ENCODE results near the gene GRID1. TPM values are rescaled to one million over a fixed set of nuclear protein-coding genes. Genes with fewer than 3 reads are reported as not detected.
"Not testable (repeated sequence)": the region's sequence is repeated elsewhere in the genome, so short reads cannot be mapped to it uniquely, and the experiment has no call there.

The GRID1 gene
- total and polyA plus RNA-seq, 7 experiments from 2014 or later, result not detected

DNA sequence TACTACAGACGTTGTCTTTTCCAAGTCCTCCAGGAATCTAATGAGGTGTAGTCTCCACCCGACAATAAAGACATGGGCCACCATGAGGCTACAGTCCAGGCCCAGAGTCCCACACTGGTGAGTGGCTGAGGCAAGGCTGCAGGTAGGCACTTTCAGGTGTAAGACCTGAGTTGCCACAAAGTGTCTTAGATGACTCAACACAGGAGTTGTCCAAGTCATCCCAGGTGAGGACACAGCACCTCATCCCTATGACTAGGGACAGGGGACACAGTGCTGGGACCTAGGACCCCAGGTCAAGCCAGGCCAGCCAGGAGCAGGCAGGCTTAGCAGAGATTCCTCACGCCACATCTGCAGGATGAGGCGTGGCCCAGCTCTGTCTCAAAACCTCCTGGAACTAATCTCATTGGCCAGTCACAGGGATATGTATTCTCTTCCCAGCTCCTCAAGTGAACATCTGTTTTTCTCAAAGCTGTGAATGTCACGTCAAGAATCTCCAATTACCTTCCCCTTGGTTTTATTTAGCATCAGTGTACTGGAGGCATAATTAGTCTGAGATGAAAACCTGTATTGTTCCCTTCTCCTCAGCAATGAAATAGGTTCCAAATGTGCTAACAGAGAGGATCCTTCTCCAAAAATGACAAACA is 254.6 kb downstream of the GRID1 start:
- no peak overlapping the region for H3K27ac Mint-ChIP-seq
- intact Hi-C loops (cut with micrococcal nuclease), result no loop called here
- CTCF ChIA-PET, result no interaction called here

DNA sequence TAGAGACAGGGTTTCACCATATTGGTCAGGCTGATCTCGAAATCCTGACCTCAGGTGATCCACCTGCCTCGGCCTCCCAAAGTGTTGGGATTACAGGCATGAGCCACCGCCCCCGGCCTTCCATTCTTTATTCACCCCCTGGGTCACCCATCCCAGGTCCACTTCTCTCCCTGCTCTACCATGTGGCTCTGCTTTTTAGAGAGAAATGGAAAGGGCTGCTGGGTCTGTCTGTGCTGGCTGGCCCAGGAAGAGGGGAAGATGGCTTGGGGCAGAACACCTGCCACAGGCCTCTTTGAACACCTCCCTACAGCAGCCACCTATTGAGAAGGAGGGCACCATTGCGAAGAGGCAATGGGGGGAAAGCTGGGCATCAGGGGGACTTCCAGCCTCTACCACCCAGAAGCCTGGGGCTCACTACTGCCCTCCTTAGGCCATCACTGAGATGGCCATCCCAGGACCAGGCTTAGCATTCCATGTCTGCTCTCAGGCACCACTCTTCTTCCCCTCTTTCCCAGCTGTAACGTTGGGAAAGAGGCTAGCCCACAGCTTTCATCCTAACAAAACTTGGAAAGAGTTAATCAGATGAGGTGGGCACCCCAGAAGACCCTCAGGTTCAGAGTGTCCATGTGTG is 256.3 kb downstream of the GRID1 start:
- Histone ChIP-seq H3K27me3 (ENCODE audit: control insufficient read depth in 2 of 2, insufficient read depth in 2 of 2, low read length in 2 of 2) (no peaks in the 10 kb centered on the region), H3K36me3 (ENCODE audit: control insufficient read depth in 2 of 3, insufficient read depth in 3 of 3, low read length in 3 of 3) (no peaks in the 10 kb centered on the region), H3K4me3 (ENCODE audit: low read length) (no peak overlapping the region), H3K4me1 (ENCODE audit: control insufficient read depth in 2 of 2, insufficient read depth in 2 of 2, low read length in 2 of 2) (no peaks in the 10 kb centered on the region), H3K9me3 (ENCODE audit: control insufficient read depth in 2 of 3, low read length in 3 of 3) (no peaks in the 10 kb centered on the region), H3K27ac (ENCODE audit: low read depth, low read length) (no peak overlapping the region)
- H3K36me3 Mint-ChIP-seq, result no peaks in the 10 kb centered on the region
- no peaks in the 10 kb centered on the region for H3K4me1 Mint-ChIP-seq
- ChIA-PET POLR2A (no interaction called here), CTCF (no interaction called here)
- no peak for ATAC-seq
- H3K9me3 Mint-ChIP-seq, result no peaks in the 10 kb centered on the region
- H3K4me3 Mint-ChIP-seq, result no peak overlapping the region
- no peak overlapping the region for H3K27ac Mint-ChIP-seq
- H3K27me3 Mint-ChIP-seq, result peaks cover 0 to 14% (median 8%) of the 10 kb centered on the region in 5 donors
- intact Hi-C loops (cut with micrococcal nuclease), result no loop called here
- DNase-seq, result no peak

More for the DNA sequence above, 254.6 kb downstream of the GRID1 start:
- Histone ChIP-seq H3K36me3 (ENCODE audit: control insufficient read depth in 2 of 3, insufficient read depth in 3 of 3, low read length in 3 of 3) (no peaks in the 10 kb centered on the region), H3K9me3 (ENCODE audit: control insufficient read depth in 2 of 3, low read length in 3 of 3) (peaks cover 0 to 3% (median 0%) of the 10 kb centered on the region in 3 experiments), H3K4me1 (ENCODE audit: control insufficient read depth in 2 of 2, insufficient read depth in 2 of 2, low read length in 2 of 2) (no peaks in the 10 kb centered on the region), H3K27ac (ENCODE audit: low read depth, low read length) (no peak overlapping the region), H3K27me3 (ENCODE audit: control insufficient read depth in 2 of 2, insufficient read depth in 2 of 2, low read length in 2 of 2) (no peaks in the 10 kb centered on the region), H3K4me3 (ENCODE audit: low read length) (no peak overlapping the region)
- H3K27me3 Mint-ChIP-seq, result peaks cover 0 to 14% (median 8%) of the 10 kb centered on the region in 5 donors
- no peaks in the 10 kb centered on the region for H3K9me3 Mint-ChIP-seq
- no peaks in the 10 kb centered on the region for H3K36me3 Mint-ChIP-seq
- H3K4me1 Mint-ChIP-seq, result no peaks in the 10 kb centered on the region
- POLR2A ChIA-PET, result no interaction called here
- no peak overlapping the region for H3K4me3 Mint-ChIP-seq
- ATAC-seq (no peak), DNase-seq (no peak)

DNA sequence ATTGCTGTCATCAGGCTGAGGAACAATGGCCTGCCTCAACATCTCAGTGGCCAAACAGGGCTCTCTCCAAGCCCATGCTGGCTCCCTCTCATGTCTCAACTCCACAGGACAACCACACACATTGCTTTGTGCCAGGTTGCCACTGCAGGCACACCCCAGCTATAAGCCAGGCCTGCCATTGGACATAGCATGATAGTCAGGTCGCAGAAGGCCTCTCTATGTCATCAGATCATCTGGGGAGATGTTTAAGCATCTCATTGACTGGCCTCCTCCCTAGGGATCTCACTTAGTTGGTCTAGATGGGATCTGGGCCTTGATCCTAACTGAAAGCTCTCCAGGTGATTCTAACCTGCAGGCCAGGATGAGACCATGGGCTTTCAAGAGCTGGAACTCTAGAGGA is 257.2 kb downstream of the GRID1 start:
- POLR2A ChIA-PET, result no interaction called here

DNA sequence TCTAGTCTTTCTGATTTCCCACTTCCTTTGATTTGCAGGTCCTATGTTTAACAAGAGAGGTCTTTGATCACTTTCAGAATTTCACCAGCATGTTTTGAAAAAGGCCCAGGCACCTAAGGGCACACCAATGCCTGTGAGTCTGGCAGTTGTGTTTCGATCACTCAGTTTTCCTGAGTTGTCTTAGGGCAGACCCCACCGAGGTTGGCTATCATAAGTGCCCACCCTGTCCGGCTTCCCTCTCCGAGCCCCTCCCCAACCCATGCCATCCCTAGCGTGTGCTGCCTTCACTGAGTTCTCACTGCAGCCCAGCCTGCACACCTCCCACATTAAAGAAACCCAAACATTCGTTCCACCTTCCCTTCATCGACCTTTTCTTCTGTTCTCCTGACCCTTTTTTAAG is 257.9 kb downstream of the GRID1 start:
- no peak overlapping the region for H3K27ac Mint-ChIP-seq
- Histone ChIP-seq H3K4me1 (ENCODE audit: control insufficient read depth in 2 of 2, insufficient read depth in 2 of 2, low read length in 2 of 2) (no peaks in the 10 kb centered on the region), H3K4me3 (ENCODE audit: low read length) (no peak overlapping the region), H3K36me3 (ENCODE audit: control insufficient read depth in 2 of 3, insufficient read depth in 3 of 3, low read length in 3 of 3) (no peaks in the 10 kb centered on the region), H3K27ac (ENCODE audit: low read depth, low read length) (no peak overlapping the region), H3K27me3 (ENCODE audit: control insufficient read depth in 2 of 2, insufficient read depth in 2 of 2, low read length in 2 of 2) (no peaks in the 10 kb centered on the region), H3K9me3 (ENCODE audit: control insufficient read depth in 2 of 3, low read length in 3 of 3) (no peaks in the 10 kb centered on the region)
- intact Hi-C loops (cut with micrococcal nuclease), result no loop called here
- no peaks in the 10 kb centered on the region for H3K9me3 Mint-ChIP-seq
- ChIA-PET POLR2A (no interaction called here), CTCF (no interaction called here)
- H3K4me1 Mint-ChIP-seq, result peaks cover 0 to 1% (median 0%) of the 10 kb centered on the region in 7 donors
- DNase-seq (no peak), ATAC-seq (no peak)
- no peaks in the 10 kb centered on the region for H3K36me3 Mint-ChIP-seq
- no peak overlapping the region for H3K4me3 Mint-ChIP-seq
- H3K27me3 Mint-ChIP-seq, result peaks cover 0 to 8% (median 5%) of the 10 kb centered on the region in 5 donors

More for the DNA sequence above, 257.2 kb downstream of the GRID1 start:
- Histone ChIP-seq H3K27me3 (ENCODE audit: control insufficient read depth in 2 of 2, insufficient read depth in 2 of 2, low read length in 2 of 2) (no peaks in the 10 kb centered on the region), H3K27ac (ENCODE audit: low read depth, low read length) (no peak overlapping the region), H3K4me3 (ENCODE audit: low read length) (no peak overlapping the region), H3K4me1 (ENCODE audit: control insufficient read depth in 2 of 2, insufficient read depth in 2 of 2, low read length in 2 of 2) (no peaks in the 10 kb centered on the region), H3K36me3 (ENCODE audit: control insufficient read depth in 2 of 3, insufficient read depth in 3 of 3, low read length in 3 of 3) (no peaks in the 10 kb centered on the region), H3K9me3 (ENCODE audit: control insufficient read depth in 2 of 3, low read length in 3 of 3) (no peaks in the 10 kb centered on the region)
- intact Hi-C loops (cut with micrococcal nuclease), result no loop called here
- no peaks in the 10 kb centered on the region for H3K36me3 Mint-ChIP-seq
- H3K4me1 Mint-ChIP-seq, result no peaks in the 10 kb centered on the region
- no peak overlapping the region for H3K4me3 Mint-ChIP-seq
- CTCF ChIA-PET, result no interaction called here
- no peak overlapping the region for H3K27ac Mint-ChIP-seq
- ATAC-seq, result no peak
- peaks cover 0 to 8% (median 6%) of the 10 kb centered on the region in 5 donors for H3K27me3 Mint-ChIP-seq
- H3K9me3 Mint-ChIP-seq, result no peaks in the 10 kb centered on the region
- DNase-seq, result no peak

DNA sequence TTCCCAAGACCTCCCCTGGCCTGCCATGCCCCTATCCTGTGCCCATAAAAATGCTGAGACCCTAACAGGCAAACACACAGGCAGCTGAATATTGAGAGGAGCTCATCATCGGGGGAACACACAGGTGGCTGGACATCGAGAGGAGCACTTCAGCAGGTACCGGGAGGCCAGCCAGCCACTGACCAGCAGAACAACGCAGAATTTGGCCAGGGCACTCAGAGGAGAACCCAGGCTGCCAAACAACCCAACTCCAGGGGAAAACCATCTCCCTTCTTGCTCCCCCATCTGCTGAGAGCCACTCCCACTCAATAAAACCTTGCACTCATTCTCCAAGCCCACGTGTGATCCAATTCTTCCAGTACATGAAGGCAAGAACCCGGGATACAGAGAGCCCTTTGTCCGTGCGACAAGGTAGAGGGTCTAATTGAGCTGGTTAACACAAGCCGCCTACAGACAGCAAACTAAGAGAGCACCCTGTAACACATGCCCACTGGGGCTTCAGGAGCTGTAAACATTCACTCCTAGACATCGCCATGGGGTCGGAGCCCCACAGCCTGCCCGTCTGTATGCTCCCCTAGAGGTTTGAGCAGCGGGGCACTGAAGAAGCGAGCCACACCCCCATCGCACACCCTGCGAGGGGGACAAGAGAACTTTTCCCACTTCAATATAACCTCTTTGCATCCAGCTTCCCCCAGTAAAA is 258.8 kb downstream of the GRID1 start:
- POLR2A ChIA-PET; ATAC-seq; CTCF ChIA-PET; H3K36me3 ChIP-seq (ENCODE audit: control insufficient read depth in 2 of 3, insufficient read depth in 3 of 3, low read length in 3 of 3); DNase-seq; H3K4me3 Mint-ChIP-seq; H3K4me3 ChIP-seq (ENCODE audit: low read length); H3K27me3 Mint-ChIP-seq; intact Hi-C loops (cut with micrococcal nuclease); H3K36me3 Mint-ChIP-seq; H3K27ac ChIP-seq (ENCODE audit: low read depth, low read length); H3K4me1 Mint-ChIP-seq; H3K27me3 ChIP-seq (ENCODE audit: control insufficient read depth in 2 of 2, insufficient read depth in 2 of 2, low read length in 2 of 2); H3K4me1 ChIP-seq (ENCODE audit: control insufficient read depth in 2 of 2, insufficient read depth in 2 of 2, low read length in 2 of 2); H3K9me3 ChIP-seq (ENCODE audit: control insufficient read depth in 2 of 3, low read length in 3 of 3); H3K9me3 Mint-ChIP-seq; H3K27ac Mint-ChIP-seq: not testable (repeated sequence)

DNA sequence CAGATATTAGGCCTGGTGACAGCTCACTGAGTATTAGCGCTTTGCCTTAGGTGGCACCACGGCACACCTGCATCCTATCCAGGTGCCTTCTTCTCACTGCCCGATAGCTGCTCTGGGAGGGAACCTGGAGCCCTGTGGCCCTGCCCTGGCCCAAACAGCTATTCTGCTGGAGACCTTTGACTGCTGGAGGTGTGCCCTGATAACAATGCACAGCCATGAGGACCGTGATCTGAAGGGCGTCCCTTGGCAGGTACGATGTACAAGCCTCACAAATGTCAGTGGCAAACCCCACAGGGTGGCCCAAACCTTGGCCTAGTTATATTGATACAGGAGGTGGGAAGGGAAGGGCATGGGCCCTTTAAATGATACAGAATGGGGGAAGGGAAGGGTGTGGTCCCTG is 259.5 kb downstream of the GRID1 start:
- Mint-ChIP-seq H3K27me3 (peaks cover 0 to under 1% (median 0%) of the 10 kb centered on the region in 5 donors), H3K27ac (no peak overlapping the region), H3K9me3 (no peaks in the 10 kb centered on the region), H3K4me1 (peaks cover 0 to 2% (median 0%) of the 10 kb centered on the region in 7 donors), H3K4me3 (no peak overlapping the region), H3K36me3 (no peaks in the 10 kb centered on the region)
- no peak for ATAC-seq
- ChIA-PET CTCF (no interaction called here), POLR2A (no interaction called here)
- H3K4me3 ChIP-seq (ENCODE audit: low read length), result no peak overlapping the region
- H3K27me3 ChIP-seq (ENCODE audit: control insufficient read depth in 2 of 2, insufficient read depth in 2 of 2, low read length in 2 of 2), result no peaks in the 10 kb centered on the region
- DNase-seq, result no peak
- intact Hi-C loops (cut with micrococcal nuclease), result no loop called here
- no peaks in the 10 kb centered on the region for H3K36me3 ChIP-seq (ENCODE audit: control insufficient read depth in 2 of 3, insufficient read depth in 3 of 3, low read length in 3 of 3)
- no peak overlapping the region for H3K27ac ChIP-seq (ENCODE audit: low read depth, low read length)
- no peaks in the 10 kb centered on the region for H3K4me1 ChIP-seq (ENCODE audit: control insufficient read depth in 2 of 2, insufficient read depth in 2 of 2, low read length in 2 of 2)
- H3K9me3 ChIP-seq (ENCODE audit: control insufficient read depth in 2 of 3, low read length in 3 of 3), result no peaks in the 10 kb centered on the region

DNA sequence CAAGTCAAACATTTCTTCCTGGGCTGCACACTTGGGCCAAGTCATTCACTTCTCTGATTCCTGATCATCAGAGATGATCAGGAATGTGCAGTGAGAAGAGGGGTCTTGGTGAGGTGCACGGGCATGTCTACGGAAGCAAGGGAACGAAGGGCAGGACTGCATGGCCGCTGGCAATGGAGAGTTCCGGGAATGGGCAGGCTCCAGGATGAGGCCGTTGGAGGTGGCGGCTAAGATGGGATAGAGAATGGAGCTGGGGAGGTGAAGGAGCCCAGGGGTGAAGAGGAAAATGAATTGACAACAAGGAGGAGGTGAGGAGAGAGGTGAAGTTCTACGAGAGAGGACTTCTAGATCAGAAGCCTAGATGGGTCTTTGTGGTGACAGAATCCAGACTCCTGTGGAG is 260.0 kb downstream of the GRID1 start:
- Histone ChIP-seq H3K27me3 (ENCODE audit: control insufficient read depth in 2 of 2, insufficient read depth in 2 of 2, low read length in 2 of 2) (no peaks in the 10 kb centered on the region), H3K4me1 (ENCODE audit: control insufficient read depth in 2 of 2, insufficient read depth in 2 of 2, low read length in 2 of 2) (no peaks in the 10 kb centered on the region), H3K4me3 (ENCODE audit: low read length) (no peak overlapping the region), H3K9me3 (ENCODE audit: control insufficient read depth in 2 of 3, low read length in 3 of 3) (no peaks in the 10 kb centered on the region), H3K36me3 (ENCODE audit: control insufficient read depth in 2 of 3, insufficient read depth in 3 of 3, low read length in 3 of 3) (no peaks in the 10 kb centered on the region), H3K27ac (ENCODE audit: low read depth, low read length) (no peak overlapping the region)
- Mint-ChIP-seq H3K9me3 (no peaks in the 10 kb centered on the region), H3K36me3 (no peaks in the 10 kb centered on the region), H3K4me3 (no peak overlapping the region), H3K27me3 (no peaks in the 10 kb centered on the region), H3K27ac (no peak overlapping the region), H3K4me1 (peaks cover 0 to 2% (median 0%) of the 10 kb centered on the region in 7 donors)
- POLR2A ChIA-PET, result no interaction called here
- DNase-seq, result no peak
- CTCF ChIA-PET, result no interaction called here
- intact Hi-C loops (cut with micrococcal nuclease), result no loop called here
- no peak for ATAC-seq
